NOMO-1 treated with DMSO at 0.1 percent for 48 hours (cell line): ENCODE results near the gene GNLY.

ENCODE experiments used
- DNase-seq: peaks from one replicate; lab custom pipeline; 2025; ENCODE audit not compliant: unreplicated experiment; lab: John Stamatoyannopoulos, UW

Gene GNLY

DNA sequence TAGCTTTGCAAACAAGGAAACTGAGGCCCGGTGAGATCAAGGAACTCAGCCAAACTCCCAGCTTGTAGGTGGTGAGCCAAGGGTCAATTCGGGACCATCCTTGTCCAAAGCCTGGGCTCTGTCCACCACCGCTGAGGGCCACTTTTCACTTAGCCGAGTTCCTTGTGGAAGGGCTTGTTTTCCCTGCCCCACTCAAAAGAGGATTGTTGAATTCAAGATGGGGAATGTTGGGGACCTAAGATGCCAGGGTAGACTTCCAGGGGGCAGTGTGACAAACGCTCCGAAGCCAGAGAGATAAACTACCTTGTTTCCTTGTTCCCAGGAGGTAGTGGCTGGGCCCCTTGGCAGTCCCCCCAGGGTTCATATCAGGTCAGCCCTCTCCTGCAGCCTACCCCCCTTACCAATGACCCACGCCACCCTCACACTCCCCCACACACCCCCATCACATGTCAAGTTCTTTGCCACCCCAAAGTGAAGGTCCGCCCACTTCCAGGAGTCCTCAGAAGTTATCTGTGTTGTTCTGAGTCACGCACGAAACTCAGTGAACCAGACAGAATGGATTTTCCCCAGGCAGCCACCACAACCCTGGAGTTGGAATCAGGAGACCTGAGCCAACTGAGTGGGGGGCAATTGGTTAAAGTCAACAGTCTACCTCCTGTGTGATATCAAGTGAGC, 49.3 kb downstream of the GNLY start:
- DNase-seq: no peak

DNA sequence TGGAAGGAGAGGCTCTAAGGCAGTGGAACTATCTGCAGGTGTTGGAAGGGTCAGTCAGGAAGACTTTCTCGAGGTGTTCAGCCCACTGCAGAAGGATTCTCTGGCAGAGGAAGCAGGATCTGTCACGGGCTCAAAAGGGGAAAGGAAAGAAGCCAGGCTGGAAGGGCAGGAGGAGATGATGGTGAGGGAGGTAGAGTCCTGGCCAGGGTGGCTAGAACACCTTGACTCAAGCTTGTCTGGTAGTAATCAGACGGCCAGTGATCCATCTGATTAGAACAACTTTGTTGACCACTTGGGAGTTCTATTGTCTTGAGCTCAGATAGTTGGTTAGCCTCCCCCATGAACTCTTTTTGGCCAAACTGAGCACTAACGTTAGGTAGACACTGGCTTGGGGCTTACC, 49.9 kb downstream of the GNLY start:
- DNase-seq: no peak

DNA sequence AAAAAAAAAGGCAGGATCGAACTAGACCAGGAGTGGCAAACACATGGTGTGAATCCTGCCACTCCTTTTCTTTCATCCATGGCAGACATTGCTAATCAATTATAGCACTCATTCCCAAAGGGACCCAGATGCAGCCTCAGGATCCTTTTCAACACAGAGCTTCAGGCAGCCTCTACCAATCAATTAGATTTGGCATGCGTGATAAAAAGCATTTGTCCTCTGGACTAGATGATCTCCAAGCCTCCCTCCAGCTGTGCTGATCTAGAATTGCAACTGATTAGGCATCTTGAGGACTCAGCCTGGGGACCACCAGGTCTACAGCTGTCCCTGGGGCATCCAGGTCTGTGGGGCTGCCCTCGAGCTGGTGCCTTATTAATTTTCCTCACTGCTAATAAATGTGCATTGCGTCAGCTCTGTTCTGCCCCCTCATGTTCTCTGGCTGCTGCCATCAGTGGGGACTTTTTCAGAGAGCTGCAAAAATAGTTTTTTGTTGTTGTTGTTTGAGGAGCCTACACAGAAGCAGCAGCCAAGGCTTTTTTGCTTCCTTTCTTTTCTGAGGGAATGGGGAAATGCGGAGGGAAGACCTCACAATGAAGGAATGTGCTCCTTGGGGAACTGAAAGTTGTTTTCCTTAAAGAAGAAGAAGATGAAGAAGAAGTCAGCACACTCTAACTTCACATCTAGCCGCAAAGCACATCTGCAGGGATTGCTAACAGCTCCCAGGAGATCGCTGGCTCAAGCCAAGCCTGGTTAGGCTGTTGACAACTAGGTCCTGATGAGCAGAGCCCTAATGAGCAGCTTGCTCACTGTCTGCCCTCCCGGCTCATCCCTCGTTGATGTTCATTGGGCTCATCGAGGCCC, 50.8 kb downstream of the GNLY start:
- DNase-seq: no peak

DNA sequence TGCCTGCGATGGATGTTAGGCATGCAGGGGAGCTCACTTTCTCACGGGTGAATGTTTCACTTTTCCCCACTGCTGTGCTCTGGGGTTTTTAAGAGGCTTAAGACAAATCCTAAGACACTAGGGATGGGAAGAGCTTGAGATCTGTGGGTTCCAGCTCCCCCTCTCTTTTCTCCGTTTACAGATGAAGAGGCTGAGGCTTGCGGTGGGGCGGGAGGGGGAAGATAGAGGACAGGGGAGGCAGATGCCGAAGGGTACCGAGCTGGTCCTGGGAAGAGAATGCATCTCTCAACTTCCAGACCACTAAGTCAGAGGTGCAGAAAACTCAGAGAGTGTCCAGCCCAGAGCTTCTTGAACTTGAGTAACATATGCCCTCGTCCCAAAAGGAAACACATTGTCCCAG, 51.5 kb downstream of the GNLY start:
- no peak for DNase-seq

DNA sequence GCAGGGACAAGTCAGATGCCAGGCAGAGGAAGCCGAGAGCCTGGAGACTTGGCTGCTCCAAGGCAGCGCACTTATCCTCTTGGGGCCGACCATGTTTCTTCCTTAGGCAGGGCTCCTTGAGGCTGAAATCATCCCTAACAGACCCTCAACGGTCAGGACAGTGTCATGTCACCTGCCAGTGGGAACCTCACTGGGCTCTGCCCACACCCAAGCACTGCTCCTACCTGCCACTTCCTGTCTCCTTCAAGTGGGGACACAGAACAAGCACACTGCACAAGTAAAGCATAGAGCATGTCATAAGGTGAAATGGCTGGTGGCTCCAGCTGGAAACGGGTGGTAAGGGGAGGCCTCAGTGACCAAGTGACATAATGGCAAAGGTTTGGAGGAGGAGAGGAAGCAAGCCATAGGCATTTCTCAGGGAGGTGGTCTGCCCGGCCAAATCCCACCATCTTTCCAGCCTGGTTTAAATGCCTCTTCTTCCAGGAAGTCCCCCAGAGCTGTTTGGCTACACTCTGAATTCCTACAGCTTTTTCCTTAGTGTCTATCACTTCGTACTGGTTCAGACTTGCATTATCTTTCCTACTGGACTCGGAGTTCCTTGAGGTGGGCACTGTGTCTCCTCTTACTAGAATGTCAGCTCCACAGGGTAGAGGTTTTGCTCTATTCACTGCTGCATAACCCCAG, 52.3 kb downstream of the GNLY start:
- no peak for DNase-seq

DNA sequence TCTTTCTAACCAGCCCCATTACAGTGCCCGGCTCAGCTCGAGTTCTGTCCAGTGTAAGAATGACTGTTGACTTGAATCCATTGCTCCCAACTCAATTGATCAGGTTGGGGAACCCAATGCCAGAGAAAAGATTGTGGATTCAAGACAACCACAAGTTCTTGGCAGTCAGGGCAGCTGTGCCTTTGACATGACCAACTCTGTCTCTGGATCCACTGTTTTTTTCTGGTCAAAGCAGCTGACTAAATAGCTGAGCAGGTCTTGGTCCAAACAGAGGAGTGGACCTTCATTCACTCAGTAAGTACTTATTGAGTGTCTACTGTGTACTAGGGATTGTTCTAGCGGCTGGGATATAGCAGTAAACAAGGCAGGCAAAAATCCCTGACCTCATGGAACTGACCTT, 53.3 kb downstream of the GNLY start:
- DNase-seq: no peak

DNA sequence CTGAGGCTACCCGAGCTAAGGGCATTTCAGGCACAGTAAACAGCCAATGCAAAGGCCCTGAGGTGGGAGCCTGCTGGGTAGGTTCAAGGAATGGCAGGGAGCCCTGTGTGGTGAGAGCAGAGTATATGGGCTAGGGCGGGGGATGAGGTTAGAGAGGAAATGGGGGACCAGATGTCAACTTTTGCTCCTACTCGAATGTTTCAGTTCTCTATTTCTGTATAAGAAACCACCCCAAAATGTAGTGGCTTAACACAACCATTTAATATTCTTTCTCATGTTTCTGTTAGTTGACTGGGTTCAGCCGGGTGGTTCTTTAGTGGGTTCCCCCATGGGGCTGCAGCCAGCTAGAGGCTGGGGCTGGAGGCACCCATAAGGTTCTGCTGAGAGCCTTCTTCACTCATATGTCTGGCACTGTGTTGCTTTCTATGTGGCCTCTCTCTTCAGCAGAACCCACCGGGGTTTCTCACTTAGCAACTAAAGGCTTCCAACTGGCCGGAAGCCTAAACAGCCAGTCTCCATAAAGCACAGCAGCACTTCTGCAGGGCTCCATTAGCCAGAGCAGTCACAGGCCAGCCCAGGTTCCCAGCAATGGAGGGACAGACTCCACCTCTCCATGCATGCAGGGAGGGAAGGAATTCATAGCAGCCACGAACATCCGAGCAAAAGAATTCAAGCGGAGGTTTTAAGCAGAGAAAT, 54.0 kb downstream of the GNLY start:
- peak; percentile 67 for DNase-seq
